Amniotic stem cell (primary cell): ENCODE data around the gene TTPAL.
A peak's percentile ranks its signal among the peaks of the same experiment; 100 is the strongest.

Experiments
- DNase-seq: peaks from one replicate; lab custom pipeline; 2025; lab: John Stamatoyannopoulos, UW

The TTPAL gene

GRCh38 chr20:44540834-44541233 lies 65.2 kb downstream of the TTPAL start:
- DNase-seq, result peak; percentile 34

GRCh38 chr20:44541992-44542391 lies 66.3 kb downstream of the TTPAL start:
- DNase-seq, result no peak

- no peak for DNase-seq
These were observed 67.2 kb downstream of the TTPAL start for GRCh38 chr20:44542890-44543289.

GRCh38 chr20:44543358-44543757 lies 67.7 kb downstream of the TTPAL start:
- no peak for DNase-seq
